Subcutaneous abdominal adipose tissue (tissue), 5 donors: ENCODE data around the gene XPO5.

Source experiments
- H3K27ac ChIP-seq: one replicate; pipeline ENCODE4 v1.7.0; 2013; ENCODE audit warnings: low read depth, mild to moderate bottlenecking, inconsistent platforms, low read length, moderate library complexity
- H3K27me3 ChIP-seq, 5 donors: one replicate each; pipeline ENCODE4 v1.7.0; 2013; ENCODE audit warnings: low read length in 5 of 5, inconsistent platforms in 1 of 5; ENCODE audit not compliant: control insufficient read depth in 5 of 5, insufficient read depth in 4 of 5
- H3K36me3 ChIP-seq, 5 donors: one replicate each; pipeline ENCODE4 v1.7.0; 2013; ENCODE audit warnings: low read length in 5 of 5; ENCODE audit not compliant: control insufficient read depth in 5 of 5, insufficient read depth in 5 of 5
- H3K4me1 ChIP-seq, 5 donors: one replicate each; pipeline ENCODE4 v1.7.0; 2013; ENCODE audit warnings: low read length in 5 of 5, mild to moderate bottlenecking in 3 of 5, moderate library complexity in 1 of 5; ENCODE audit not compliant: control insufficient read depth in 5 of 5, insufficient read depth in 5 of 5
- H3K4me3 ChIP-seq, 5 donors: one replicate each; pipeline ENCODE4 v1.7.0; 2013; ENCODE audit warnings: low read length in 5 of 5, low read depth in 1 of 5
- H3K9ac ChIP-seq, 5 donors: one replicate each; pipeline ENCODE4 v1.7.0; 2013; ENCODE audit warnings: low read length in 5 of 5, mild to moderate bottlenecking in 4 of 5, moderate library complexity in 3 of 5
- H3K9me3 ChIP-seq, 5 donors: one replicate each; pipeline ENCODE4 v1.7.0; 2013; ENCODE audit warnings: low read length in 5 of 5; ENCODE audit not compliant: control insufficient read depth in 5 of 5
- donor health status: healthy.
- donor health status: healthy.
- donor health status: healthy.
- donor health status: healthy.
- donor health status: healthy.

XPO5 gene

DNA sequence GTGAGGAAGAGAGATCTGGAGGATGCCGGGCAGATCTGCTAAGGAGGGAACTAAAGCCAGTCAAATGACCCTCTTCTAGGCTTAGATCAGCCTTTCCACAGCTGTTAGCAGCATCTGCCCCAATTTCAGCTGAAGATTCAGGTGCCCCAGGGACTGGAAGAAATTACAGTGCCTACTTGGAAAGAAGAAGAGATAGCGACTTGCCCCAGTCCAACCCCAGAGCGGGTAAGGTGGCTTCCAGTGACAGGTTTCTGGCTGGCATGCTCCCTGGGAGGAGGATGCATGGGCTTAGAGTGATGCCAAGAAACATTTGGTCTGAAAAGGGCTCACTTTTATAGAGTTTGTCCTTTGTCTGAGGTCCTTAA is 97.8 kb downstream of the XPO5 start:
- Histone ChIP-seq H3K27ac (peak overlapping the region; percentile 79), H3K36me3 (peaks cover 0 to 4% (median 0%) of the 10 kb centered on the region in 5 donors), H3K9me3 (no peaks in the 10 kb centered on the region), H3K27me3 (no peaks in the 10 kb centered on the region), H3K4me3 (peak overlapping the region; percentile 64 to 93 (median 77)), H3K4me1 (peaks cover 5 to 18% (median 15%) of the 10 kb centered on the region in 5 donors), H3K9ac (peak overlapping the region; percentile 65 to 97 (median 96))

DNA sequence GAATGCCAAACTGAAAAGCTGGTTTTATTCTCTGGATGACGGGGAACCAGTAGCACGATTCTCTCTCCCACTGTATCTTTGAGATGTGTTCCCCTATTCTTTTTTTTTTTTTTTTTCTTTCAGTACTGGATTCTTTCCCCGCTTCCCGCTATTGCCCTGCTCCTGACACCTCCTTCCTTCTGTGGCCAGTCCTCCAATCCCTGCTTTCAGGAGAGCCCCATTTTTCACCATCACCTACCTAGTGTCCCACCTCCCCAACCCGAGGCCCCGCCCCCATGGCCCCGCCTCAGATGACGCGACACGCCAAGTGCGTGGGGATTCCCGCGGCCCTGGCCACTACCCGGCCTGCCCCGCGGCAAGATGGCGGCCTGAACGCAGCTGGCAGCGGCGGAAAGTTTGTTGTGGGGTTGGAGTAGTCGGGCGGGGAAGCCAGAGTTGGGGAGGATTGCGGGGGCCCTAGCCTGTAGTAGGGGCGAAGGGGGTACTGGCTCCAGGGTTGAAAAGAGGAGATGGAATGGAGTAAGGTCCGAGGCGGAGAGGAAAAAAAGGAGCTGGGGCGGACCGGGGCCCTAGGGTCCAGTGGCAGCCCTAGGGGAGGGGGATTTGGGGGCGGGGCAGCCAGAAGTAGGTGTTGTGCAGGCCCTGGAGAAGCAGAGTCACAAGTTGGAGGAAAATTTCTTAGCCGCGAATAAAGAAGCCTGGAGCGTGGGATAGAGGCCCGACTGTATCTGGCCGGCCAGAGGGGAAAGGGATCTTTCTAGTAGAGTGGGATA is 98.4 kb downstream of the XPO5 start, which contains the start of gene TJAP1:
TSS of gene TJAP1 (plus strand) at position 336 of the 773 bp plus-strand sequence. CDS start 21,432 bp downstream, outside the sequence.
- Histone ChIP-seq H3K27me3 (no peaks in the 10 kb centered on the region), H3K9me3 (no peaks in the 10 kb centered on the region), H3K9ac (peak within 1 kb of the TSS; percentile 65 to 97 (median 96)), H3K4me3 (peak within 1 kb of the TSS; percentile 64 to 93 (median 77)), H3K27ac (peak within 1 kb of the TSS; percentile 79), H3K4me1 (peaks cover 5 to 18% (median 15%) of the 10 kb centered on the region in 5 donors), H3K36me3 (peaks cover 0 to 4% (median 0%) of the 10 kb centered on the region in 5 donors)

DNA sequence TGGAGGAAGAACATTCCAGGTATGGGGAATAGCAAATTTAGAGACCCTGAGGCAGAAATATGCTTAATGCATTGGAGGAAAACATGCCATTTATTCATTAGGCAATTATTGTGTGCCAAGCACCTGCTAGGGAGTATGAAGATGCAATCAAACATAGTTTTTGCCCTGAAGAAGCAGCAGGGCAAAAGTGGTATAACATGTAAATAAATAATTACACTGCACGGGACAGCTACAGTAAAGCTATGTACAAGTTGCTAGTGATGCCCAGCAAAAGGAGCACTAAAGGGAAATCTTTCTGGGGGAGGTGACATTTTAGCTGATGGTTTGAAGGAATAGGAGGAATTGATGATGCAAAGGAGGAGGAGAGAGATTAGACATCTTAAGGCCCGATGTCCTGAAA is 99.1 kb downstream of the XPO5 start:
- peaks cover 0 to 3% (median 0%) of the 10 kb centered on the region in 5 donors for H3K36me3 ChIP-seq
- H3K4me3 ChIP-seq = peak overlapping the region; percentile 47 to 81 (median 64)
- H3K27ac ChIP-seq = peak overlapping the region; percentile 79
- no peaks in the 10 kb centered on the region for H3K9me3 ChIP-seq
- H3K27me3 ChIP-seq = no peaks in the 10 kb centered on the region
- peaks cover 5 to 18% (median 15%) of the 10 kb centered on the region in 5 donors for H3K4me1 ChIP-seq
- peak overlapping the region in 2 of 5 donors; percentile 19 to 97 for H3K9ac ChIP-seq

DNA sequence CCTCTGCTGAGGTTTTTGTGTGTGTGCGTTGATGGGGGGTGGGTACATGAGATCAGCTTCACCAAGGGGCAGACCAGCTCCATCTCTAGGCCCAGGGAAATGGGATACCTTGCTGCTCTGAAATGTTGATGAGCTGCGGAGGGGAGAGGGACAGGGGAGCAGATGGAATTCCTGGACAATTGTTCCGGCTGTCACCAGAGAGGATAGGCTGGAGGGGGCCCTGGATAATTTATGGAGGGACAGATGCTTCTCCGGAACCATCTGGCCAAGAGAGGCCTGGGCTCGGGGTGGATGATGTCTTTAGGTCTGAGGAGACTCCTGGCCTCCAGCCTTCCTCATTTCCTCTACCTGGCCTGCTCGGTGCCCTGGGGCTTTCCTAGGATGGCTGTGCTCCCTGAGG is 100.3 kb downstream of the XPO5 start:
- Histone ChIP-seq H3K9me3 (no peaks in the 10 kb centered on the region), H3K4me1 (peaks cover 5 to 18% (median 15%) of the 10 kb centered on the region in 5 donors), H3K4me3 (no peak overlapping the region)

DNA sequence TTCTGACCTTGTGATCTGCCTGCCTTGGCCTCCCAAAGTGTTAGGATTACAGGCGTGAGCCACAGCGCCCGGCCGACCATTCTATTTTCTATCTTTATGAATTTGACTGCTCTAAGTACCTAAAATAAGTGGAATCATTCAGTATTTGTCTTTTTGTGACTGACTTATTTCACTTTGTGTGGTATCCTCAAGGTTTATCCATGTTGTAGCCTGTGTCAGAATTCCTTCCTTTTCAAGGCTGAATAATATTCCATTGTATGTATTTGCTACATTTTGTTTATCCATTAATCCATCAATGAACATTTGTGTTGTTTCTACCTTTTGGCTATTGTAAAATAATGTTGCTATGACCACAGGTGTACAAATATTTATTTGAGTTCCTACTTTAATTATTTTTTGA is 103.3 kb downstream of the XPO5 start:
- Histone ChIP-seq H3K36me3 (no peaks in the 10 kb centered on the region), H3K27ac (no peak overlapping the region), H3K9ac (no peak overlapping the region), H3K4me3 (no peak overlapping the region), H3K4me1 (peaks cover 0 to 5% (median 3%) of the 10 kb centered on the region in 5 donors), H3K27me3 (peaks cover 0 to 11% (median 4%) of the 10 kb centered on the region in 5 donors), H3K9me3 (no peaks in the 10 kb centered on the region)

More for the DNA sequence above, 100.3 kb downstream of the XPO5 start:
- Histone ChIP-seq H3K36me3 (no peaks in the 10 kb centered on the region), H3K9ac (no peak overlapping the region), H3K27me3 (no peaks in the 10 kb centered on the region), H3K27ac (no peak overlapping the region)
